T-helper 1 cell treated with Interleukin-12 subunit alpha and Interleukin-12 subunit beta and Interleukin-4 antibody, amounts not matched to agents 30 μg/mL and 1 μg/mL, for 36 hours (primary cell): ENCODE data around the gene CCDC40.
"Not testable (repeated sequence)": the region's sequence is repeated elsewhere in the genome, so short reads cannot be mapped to it uniquely, and the experiment has no call there.

Source experiments
- H3K27ac Mint-ChIP-seq: one replicate; pipeline ENCODE4 v1.8.0; 2021; ENCODE audit warnings: mild to moderate bottlenecking, mixed read lengths
- H3K27me3 Mint-ChIP-seq: one replicate; pipeline ENCODE4 v1.8.0; 2021; ENCODE audit warnings: low read depth, mixed read lengths
- H3K36me3 Mint-ChIP-seq: one replicate; pipeline ENCODE4 v1.8.0; 2021; ENCODE audit warnings: low read depth, mixed read lengths
- H3K4me1 Mint-ChIP-seq: one replicate; pipeline ENCODE4 v1.8.0; 2021; ENCODE audit warnings: low read depth, mixed read lengths
- H3K4me3 Mint-ChIP-seq: one replicate; pipeline ENCODE4 v1.8.0; 2021; ENCODE audit warnings: mild to moderate bottlenecking, moderate library complexity, mixed read lengths
- H3K9me3 Mint-ChIP-seq: one replicate; pipeline ENCODE4 v1.8.0; 2021; ENCODE audit warnings: mixed read lengths

Gene CCDC40

DNA sequence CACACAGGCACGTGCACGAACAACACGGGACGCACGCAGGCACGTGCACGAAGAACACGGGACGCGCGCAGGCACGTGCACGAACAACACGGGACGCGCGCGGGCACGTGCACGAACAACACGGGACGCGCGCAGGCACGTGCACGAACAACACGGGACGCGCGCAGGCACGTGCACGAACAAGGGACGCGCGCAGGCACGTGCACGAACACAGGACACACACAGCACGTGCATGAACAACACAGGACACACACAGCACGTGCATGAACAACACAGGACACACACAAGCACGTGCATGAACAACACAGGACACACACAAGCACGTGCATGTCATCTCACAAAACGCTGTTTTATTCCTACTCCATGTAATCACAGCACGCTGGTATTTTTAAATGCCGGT is 53.7 kb downstream of the CCDC40 start:
- H3K4me1 Mint-ChIP-seq: not testable (repeated sequence)

DNA sequence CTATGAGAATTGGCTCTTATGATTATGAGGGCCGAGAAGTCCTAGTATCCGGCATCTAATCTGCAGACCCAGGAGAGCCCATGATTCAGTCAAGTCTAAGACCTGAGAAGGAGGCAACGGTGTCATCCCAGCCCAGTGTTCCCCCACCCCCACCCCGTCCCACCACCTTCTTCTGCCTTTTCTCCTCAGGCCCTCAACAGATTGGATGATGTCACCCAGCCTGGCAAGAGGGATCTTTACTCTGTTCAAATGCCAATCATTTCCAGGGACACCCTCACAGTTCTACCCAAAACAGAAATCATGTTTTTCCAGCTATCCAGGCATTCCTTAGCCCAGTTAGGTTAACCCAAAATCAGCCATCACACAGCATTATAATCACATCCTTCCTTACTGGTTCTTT is 54.9 kb downstream of the CCDC40 start:
- Mint-ChIP-seq H3K36me3 (no peaks in the 10 kb centered on the region), H3K4me1 (no peaks in the 10 kb centered on the region), H3K27ac (no peak overlapping the region), H3K27me3 (peaks cover 13% of the 10 kb centered on the region), H3K9me3 (no peaks in the 10 kb centered on the region), H3K4me3 (no peak overlapping the region)

More for the DNA sequence above, 53.7 kb downstream of the CCDC40 start:
- not testable (repeated sequence) for H3K36me3 Mint-ChIP-seq, H3K4me3 Mint-ChIP-seq, H3K27ac Mint-ChIP-seq, H3K9me3 Mint-ChIP-seq
- peaks cover 13% of the 10 kb centered on the region for H3K27me3 Mint-ChIP-seq

- no peak overlapping the region for H3K4me3 Mint-ChIP-seq
- no peaks in the 10 kb centered on the region for H3K9me3 Mint-ChIP-seq
- no peak overlapping the region for H3K27ac Mint-ChIP-seq
- no peaks in the 10 kb centered on the region for H3K36me3 Mint-ChIP-seq
- H3K4me1 Mint-ChIP-seq: no peaks in the 10 kb centered on the region
- peaks cover 13% of the 10 kb centered on the region for H3K27me3 Mint-ChIP-seq
These were observed 56.5 kb downstream of the CCDC40 start for GRCh38 chr17:80092959-80093358.

DNA sequence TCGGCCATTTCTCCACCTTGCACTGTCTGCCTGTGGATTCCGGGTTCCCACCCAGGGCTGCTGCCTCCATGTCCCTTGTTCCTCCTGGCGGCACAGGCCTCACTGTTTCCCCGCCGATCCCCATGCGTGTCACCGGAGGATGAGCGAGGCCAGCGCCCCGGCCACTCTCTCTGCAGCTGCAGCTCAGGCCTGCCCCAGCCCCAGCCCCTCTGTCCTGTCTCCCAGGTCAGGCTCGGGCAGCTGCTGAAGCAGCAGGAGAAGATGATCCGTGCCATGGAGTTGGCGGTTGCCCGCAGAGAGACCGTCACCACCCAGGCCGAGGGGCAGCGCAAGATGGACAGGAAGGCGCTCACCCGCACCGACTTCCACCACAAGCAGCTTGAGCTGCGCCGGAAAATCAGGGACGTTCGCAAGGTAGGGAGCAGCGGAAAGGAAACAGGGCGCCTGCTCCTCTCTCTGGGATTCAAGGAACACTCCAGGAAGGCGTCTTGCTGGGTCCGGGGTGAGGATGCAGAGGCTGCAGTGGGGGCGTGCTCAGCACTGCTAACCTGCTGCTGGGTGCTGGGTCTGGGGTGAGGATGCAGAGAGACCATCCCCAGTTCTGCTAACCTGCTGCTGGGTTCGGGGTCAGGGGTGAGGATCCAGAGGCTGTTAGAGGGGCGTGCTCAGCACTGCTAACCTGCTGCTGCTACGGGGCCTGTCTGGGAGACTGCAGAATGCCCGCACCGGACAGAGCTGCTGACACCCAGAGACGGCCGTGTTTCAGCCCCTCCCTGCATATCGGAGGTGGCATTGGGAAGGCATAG is 58.8 kb downstream of the CCDC40 start:
- Mint-ChIP-seq H3K4me3 (no peak overlapping the region), H3K27ac (no peak overlapping the region), H3K27me3 (peaks cover 13% of the 10 kb centered on the region), H3K4me1 (peaks cover 3% of the 10 kb centered on the region), H3K36me3 (no peaks in the 10 kb centered on the region), H3K9me3 (no peaks in the 10 kb centered on the region)

- Mint-ChIP-seq H3K27me3 (peaks cover 16% of the 10 kb centered on the region), H3K4me3 (no peak overlapping the region), H3K27ac (no peak overlapping the region), H3K36me3 (no peaks in the 10 kb centered on the region), H3K4me1 (peaks cover 10% of the 10 kb centered on the region), H3K9me3 (no peaks in the 10 kb centered on the region)
These were observed 59.5 kb downstream of the CCDC40 start for GRCh38 chr17:80095844-80096475.

DNA sequence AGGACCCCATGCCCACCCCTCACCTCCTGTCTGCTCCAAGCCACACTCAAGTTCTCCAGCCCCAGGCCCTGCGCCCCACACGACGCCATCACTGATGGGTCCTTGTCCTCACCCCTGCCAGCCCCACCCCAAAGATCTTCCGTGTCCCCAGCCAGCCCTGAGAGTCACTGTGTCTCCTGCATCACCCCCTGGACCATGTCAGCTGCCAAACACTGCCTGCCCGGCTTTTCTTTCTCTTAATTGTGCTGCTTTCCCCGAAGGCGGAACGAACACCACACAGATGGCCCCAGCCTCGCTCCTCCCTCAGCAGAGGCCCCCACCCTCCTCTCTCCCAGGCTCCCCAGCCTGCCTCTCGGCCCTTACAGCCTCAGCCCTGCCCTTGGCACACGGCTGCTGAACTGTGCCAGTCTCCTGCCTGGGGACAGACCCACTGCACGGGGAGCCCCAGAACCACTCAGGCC is 60.1 kb downstream of the CCDC40 start:
- Mint-ChIP-seq H3K36me3 (no peaks in the 10 kb centered on the region), H3K4me1 (peaks cover 10% of the 10 kb centered on the region), H3K9me3 (no peaks in the 10 kb centered on the region), H3K27ac (no peak overlapping the region), H3K4me3 (no peak overlapping the region), H3K27me3 (peaks cover 16% of the 10 kb centered on the region)

DNA sequence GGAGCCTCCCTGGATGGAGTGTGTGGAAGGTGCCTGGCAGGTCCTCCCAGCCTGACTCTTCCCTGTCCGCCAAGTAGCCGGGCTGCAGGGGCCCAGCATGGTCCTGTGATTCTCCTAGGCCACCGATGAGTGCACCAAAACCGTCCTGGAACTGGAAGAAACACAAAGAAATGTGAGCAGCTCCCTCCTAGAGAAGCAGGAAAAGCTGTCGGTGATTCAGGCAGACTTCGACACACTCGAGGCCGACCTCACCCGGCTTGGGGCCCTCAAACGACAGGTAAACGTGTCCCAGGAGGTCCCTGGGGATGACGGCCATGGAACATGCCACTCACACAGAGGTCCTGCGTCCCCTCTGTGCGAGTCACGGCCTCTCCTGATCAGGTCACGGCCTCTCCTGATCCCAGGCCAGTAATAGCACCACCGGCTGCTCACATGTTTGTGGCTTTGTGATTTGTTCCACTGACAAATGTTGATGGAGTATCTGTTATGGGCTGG is 60.7 kb downstream of the CCDC40 start:
- peaks cover 15% of the 10 kb centered on the region for H3K27me3 Mint-ChIP-seq
- H3K4me3 Mint-ChIP-seq: no peak overlapping the region
- no peaks in the 10 kb centered on the region for H3K9me3 Mint-ChIP-seq
- no peaks in the 10 kb centered on the region for H3K36me3 Mint-ChIP-seq
- no peak overlapping the region for H3K27ac Mint-ChIP-seq
- H3K4me1 Mint-ChIP-seq: peaks cover 14% of the 10 kb centered on the region

DNA sequence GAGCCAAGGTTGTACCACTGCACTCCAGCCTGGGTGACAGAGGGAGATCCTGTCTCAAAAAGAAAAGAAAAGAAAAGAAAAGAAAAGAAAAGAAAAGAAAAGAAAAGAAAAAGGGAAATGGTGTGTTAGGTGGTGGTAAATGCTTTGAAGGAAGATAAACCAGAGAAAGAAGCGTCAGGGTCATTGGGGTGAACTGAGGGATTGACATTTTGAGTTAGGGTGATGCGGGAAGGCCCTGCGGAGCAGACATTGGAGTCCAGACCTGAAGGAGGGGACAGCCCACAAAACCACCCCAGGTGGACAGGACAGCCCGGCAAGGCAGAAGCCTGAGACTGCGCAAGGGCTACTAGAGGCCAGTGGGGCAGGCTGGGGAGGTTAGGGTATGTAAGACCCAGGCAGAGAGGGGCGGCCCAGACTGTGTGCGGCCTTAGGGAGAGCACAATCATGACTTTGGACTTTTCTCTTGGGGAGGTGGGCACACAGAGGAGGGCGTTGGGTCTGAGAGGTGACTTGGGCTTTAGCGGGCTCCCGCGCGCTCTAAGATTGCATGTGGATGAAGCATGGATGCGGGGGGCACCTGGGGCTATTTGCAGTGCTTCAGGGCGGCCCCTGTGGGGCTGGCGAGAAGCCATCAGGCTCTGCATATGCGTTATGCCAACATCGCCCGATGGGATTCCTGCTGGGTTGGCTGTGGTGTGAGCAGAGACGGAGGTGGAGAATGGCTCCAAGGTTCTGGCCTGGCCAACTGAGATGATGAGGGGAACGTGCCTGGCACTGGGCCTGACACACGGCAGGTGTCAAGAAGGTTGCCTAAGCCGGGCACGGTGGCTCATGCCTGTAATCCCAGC is 61.6 kb downstream of the CCDC40 start:
- H3K4me1 Mint-ChIP-seq: peaks cover 18% of the 10 kb centered on the region
- no peaks in the 10 kb centered on the region for H3K9me3 Mint-ChIP-seq
- no peak overlapping the region for H3K4me3 Mint-ChIP-seq
- peaks cover 7% of the 10 kb centered on the region for H3K27me3 Mint-ChIP-seq
- no peaks in the 10 kb centered on the region for H3K36me3 Mint-ChIP-seq
- H3K27ac Mint-ChIP-seq: no peak overlapping the region

DNA sequence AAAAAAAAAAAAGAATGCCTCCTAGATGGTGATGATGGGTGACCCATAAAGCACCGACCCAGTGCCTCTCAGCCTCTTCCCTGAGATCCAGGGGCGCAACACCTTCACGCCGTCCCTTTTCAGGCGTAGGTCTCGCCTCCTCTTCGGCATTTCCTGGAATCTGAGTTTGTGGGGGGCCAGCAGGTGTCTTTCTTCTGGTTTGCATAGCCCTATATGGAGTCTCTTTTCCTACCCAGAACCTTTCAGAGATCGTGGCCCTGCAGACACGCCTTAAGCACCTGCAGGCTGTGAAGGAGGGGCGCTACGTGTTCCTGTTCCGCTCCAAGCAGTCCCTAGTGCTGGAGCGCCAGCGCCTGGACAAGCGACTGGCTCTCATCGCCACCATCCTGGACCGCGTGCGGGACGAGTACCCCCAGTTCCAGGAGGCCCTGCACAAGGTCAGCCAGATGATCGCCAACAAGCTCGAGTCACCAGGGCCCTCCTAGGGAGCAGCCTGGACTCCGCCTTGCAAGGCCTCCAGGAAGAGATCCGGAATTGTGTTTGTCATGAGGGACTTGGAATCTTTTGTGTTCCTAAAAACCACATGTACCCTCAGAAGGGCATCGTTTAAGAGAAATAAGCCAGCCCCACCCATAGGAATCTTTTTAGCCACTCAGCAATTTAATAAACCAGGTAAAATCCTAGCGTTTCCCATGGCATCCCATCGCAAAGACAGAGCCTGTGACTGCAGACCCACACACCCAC is 63.0 kb downstream of the CCDC40 start:
- no peak overlapping the region for H3K27ac Mint-ChIP-seq
- H3K4me3 Mint-ChIP-seq: no peak overlapping the region
- no peaks in the 10 kb centered on the region for H3K36me3 Mint-ChIP-seq
- no peaks in the 10 kb centered on the region for H3K9me3 Mint-ChIP-seq
- peaks cover 6% of the 10 kb centered on the region for H3K27me3 Mint-ChIP-seq
- H3K4me1 Mint-ChIP-seq: peaks cover 20% of the 10 kb centered on the region

GRCh38 chr17:80100035-80100323 is 63.5 kb downstream of the CCDC40 start:
- no peak overlapping the region for H3K4me3 Mint-ChIP-seq
- no peak overlapping the region for H3K27ac Mint-ChIP-seq
- H3K36me3 Mint-ChIP-seq: no peaks in the 10 kb centered on the region

GRCh38 chr17:80101011-80101945 is 64.8 kb downstream of the CCDC40 start, which contains the start of gene GAA:
Gene GAA (plus strand): TSS chr17:80101581. CDS start chr17:80104587, 3,006 bp downstream.
- H3K4me3 Mint-ChIP-seq: peak within 1 kb of the TSS; percentile 87
- H3K27ac Mint-ChIP-seq: peak within 1 kb of the TSS; percentile 82
- no peaks in the 10 kb centered on the region for H3K9me3 Mint-ChIP-seq
- peaks cover 6% of the 10 kb centered on the region for H3K27me3 Mint-ChIP-seq
- peaks cover 20% of the 10 kb centered on the region for H3K4me1 Mint-ChIP-seq
- H3K36me3 Mint-ChIP-seq: no peaks in the 10 kb centered on the region

More at GRCh38 chr17:80100035-80100323, 63.5 kb downstream of the CCDC40 start:
- H3K4me1 Mint-ChIP-seq: peaks cover 20% of the 10 kb centered on the region
- peaks cover 6% of the 10 kb centered on the region for H3K27me3 Mint-ChIP-seq
- H3K9me3 Mint-ChIP-seq: no peaks in the 10 kb centered on the region

GRCh38 chr17:80101946-80102663 is 65.7 kb downstream of the CCDC40 start:
- Mint-ChIP-seq H3K4me3 (peak overlapping the region; percentile 87), H3K4me1 (peaks cover 20% of the 10 kb centered on the region), H3K27ac (peak overlapping the region; percentile 82), H3K36me3 (no peaks in the 10 kb centered on the region), H3K27me3 (peaks cover 6% of the 10 kb centered on the region), H3K9me3 (no peaks in the 10 kb centered on the region)
